H1 (cell line): ENCODE results near the gene ZC3H14. TPM values are rescaled to one million over a fixed set of nuclear protein-coding genes. Genes with fewer than 3 reads are reported as not detected.

ENCODE experiments used
- ASH2L ChIP-seq: fragments of 200-600, 300-600 bp; sonication (generic); IDR thresholded peaks from one replicate; pipeline ENCODE4 v1.7.1; 2017; ENCODE audit warnings: low read length
- ATF3 ChIP-seq: IDR thresholded peaks from 2 replicates; pipeline ENCODE4 v1.6.1; 2011; ENCODE audit warnings: low read depth, mild to moderate bottlenecking, low read length; ENCODE audit not compliant: insufficient read depth
- E2F6 ChIP-seq: IDR thresholded peaks from 2 replicates; pipeline ENCODE4 v1.6.1; 2012; ENCODE audit warnings: inconsistent platforms
- polyA plus RNA-seq, 7 experiments: library from polyadenylated mRNA; depleted of rRNA in 3 of 7; stranded (reverse) in 5 of 7; unstranded in 2 of 7; fragments of >200 nt in 5 of 7; fragments of 200-250 nt in 2 of 7; gene quantifications; 1 replicate in 5 of 7; 2 replicates in 1 of 7; 4 replicates in 1 of 7; pipeline versions ENCODE4 v1.2.1 to v1.2.3, GENCODE V29; 2011 to 2013; ENCODE audit warnings: missing spikeins in 2 of 7, mixed read lengths in 2 of 7
- total RNA-seq: library from RNA; stranded (reverse); fragmentation: NEBNext Ultra II Directional; extraction: Animal tissue kit (Norgen Biotek cat#: 25700); gene quantifications from 2 replicates; pipeline ENCODE4 v1.2.1, GENCODE V29; 2021

Gene ZC3H14
- total and polyA plus RNA-seq, 2 of the 8 experiments (the other 6 are each of a cell fraction or from before 2014, with no cell fraction given): 86.0 to 99.1 TPM

DNA sequence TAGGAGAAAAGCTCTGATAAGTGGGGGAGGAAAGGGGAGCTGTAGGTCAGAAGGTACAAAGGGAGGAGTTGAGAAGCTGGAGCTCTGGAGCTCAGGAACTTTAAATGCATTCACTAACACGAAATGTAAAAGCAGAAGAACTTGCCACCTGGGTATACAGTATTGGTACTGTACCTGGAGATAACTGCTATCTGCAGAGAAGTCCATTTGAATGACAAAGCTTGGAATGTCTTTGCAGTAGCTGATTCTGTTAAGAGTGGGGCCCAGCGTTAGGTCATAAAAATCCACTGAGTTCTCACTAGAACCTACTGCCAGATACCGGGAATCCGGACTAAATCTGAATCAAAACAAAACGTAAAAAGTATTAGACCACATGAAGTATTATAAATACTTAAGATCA, 55.6 kb downstream of the ZC3H14 start (continued):
- TF ChIP-seq ATF3 (no peak), ASH2L (no peak), E2F6 (no peak)
